ENCODE results near the gene DYNLT4.

DNA sequence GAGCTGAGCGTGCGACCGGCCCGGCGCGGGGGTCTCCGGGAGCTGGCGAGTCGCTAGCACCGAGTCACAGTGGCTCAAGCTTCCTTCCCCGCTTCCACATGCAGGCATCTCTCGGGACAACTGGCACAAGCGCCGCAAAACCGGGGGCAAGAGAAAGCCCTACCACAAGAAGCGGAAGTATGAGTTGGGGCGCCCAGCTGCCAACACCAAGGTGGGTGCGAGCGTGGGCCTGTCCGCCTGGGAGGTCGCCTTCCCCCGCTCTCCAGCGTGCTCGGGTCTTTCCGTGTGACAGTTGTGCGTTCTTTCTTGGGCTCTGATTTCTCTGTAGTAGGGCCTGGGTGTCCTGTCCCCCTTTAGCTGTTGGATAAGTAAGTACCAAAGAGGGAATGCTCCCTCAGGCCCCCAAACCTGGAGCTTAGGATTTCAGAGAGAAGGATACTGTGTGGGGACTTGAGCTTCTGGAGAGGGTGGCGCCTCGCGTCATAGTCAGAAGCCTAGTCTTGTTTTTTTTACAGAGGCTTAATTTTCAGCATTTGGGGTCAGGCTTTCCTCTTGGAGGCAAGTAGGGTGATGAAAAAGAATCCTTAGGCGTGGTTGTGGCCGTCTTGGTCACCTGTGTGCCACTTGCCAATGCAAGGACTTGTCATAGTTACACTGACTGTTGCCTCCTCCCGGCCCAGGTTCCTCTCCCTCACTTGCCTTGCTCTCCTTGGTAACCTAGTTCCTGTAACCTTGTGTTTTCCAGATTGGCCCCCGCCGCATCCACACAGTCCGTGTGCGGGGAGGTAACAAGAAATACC is 31.0 kb downstream of the DYNLT4 start:
- TF ChIP-seq, protein P1, sequence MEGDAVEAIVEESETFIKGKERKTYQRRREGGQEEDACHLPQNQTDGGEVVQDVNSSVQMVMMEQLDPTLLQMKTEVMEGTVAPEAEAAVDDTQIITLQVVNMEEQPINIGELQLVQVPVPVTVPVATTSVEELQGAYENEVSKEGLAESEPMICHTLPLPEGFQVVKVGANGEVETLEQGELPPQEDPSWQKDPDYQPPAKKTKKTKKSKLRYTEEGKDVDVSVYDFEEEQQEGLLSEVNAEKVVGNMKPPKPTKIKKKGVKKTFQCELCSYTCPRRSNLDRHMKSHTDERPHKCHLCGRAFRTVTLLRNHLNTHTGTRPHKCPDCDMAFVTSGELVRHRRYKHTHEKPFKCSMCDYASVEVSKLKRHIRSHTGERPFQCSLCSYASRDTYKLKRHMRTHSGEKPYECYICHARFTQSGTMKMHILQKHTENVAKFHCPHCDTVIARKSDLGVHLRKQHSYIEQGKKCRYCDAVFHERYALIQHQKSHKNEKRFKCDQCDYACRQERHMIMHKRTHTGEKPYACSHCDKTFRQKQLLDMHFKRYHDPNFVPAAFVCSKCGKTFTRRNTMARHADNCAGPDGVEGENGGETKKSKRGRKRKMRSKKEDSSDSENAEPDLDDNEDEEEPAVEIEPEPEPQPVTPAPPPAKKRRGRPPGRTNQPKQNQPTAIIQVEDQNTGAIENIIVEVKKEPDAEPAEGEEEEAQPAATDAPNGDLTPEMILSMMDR (IDR thresholded peaks at IDR 0.05) = no peak
- TF ChIP-seq POLR2AphosphoS5 (IDR thresholded peaks at IDR 0.05) (no peak), POLR2A (IDR thresholded peaks at IDR 0.05) (no peak)

Data from suprapubic skin (tissue), 4 donors.